Panc1 (cell line): ENCODE results near the gene DOK6. TPM values are rescaled to one million over a fixed set of nuclear protein-coding genes. Genes with fewer than 3 reads are reported as not detected.

Experiments used
- ATAC-seq: fragments of 200-7000 bp; cut with Tn5 transposase; 2 replicates; pipeline ENCODE4 v1.9.1; 2020; ENCODE audit warnings: mild to moderate bottlenecking, moderate library complexity
- BruUV-seq: library from RNA; stranded (reverse); fragments of 400-500 nt; replicated peaks from 2 replicates; lab custom pipeline; 2021; lab: Mats Ljungman, UMichigan
- CTCF ChIA-PET: fragments of 300-600 bp; sonication (Branson Sonifier 250); formaldehyde crosslinking; loops from one replicate; lab custom pipeline; 2022; ENCODE audit warnings: antibody characterized with exemption; lab: Charles Lee
- POLR2A ChIA-PET: fragments of 300-600 bp; sonication (Branson Sonifier 250); formaldehyde crosslinking; loops from one replicate; lab custom pipeline; 2022; ENCODE audit warnings: antibody characterized with exemption; lab: Charles Lee
- DNase-seq: peaks from one replicate; pipeline ENCODE4 v3.0.0-alpha.2; 2010; ENCODE audit warnings: low read depth, low spot score
- H3K27ac ChIP-seq: 2 replicates; pipeline ENCODE4 v1.5.1; 2011; ENCODE audit warnings: mild to moderate bottlenecking, low read length, inconsistent platforms
- H3K27me3 ChIP-seq: fragments of 200-500 bp; sonication (Bioruptor generic); 2 replicates; pipeline ENCODE4 v1.6.0; 2014; ENCODE audit warnings: low read length, inconsistent platforms; ENCODE audit not compliant: control insufficient read depth, insufficient read depth
- H3K36me3 ChIP-seq: fragments of 200-500 bp; sonication (Bioruptor generic); 2 replicates; pipeline ENCODE4 v1.5.1; 2014; ENCODE audit warnings: inconsistent platforms, mild to moderate bottlenecking, low read length, moderate library complexity; ENCODE audit not compliant: control insufficient read depth, insufficient read depth
- H3K4me1 ChIP-seq: 2 replicates; pipeline ENCODE4 v1.5.1; 2011; ENCODE audit warnings: inconsistent platforms, mild to moderate bottlenecking, low read length, moderate library complexity; ENCODE audit not compliant: control insufficient read depth, insufficient read depth
- H3K4me3 ChIP-seq, 2 experiments: 2 replicates each; pipeline ENCODE4 v1.5.1; 2011 to 2012; ENCODE audit warnings: low read depth in 2 of 2, low read length in 2 of 2, mild to moderate bottlenecking in 2 of 2, inconsistent platforms in 1 of 2, moderate library complexity in 1 of 2
- H3K9me3 ChIP-seq: fragments of 200-500 bp; sonication (Bioruptor generic); 2 replicates; pipeline ENCODE4 v1.5.1; 2014; ENCODE audit warnings: low read depth, mild to moderate bottlenecking, inconsistent platforms, low read length, moderate library complexity; ENCODE audit not compliant: control insufficient read depth, insufficient read depth
- CTCF ChIP-seq: fragments of 450-650 bp; IDR thresholded peaks from 2 replicates; pipeline ENCODE4 v1.5.1; 2017; ENCODE audit warnings: mild to moderate bottlenecking
- POLR2AphosphoS5 ChIP-seq: IDR thresholded peaks from 2 replicates; pipeline ENCODE4 v1.6.1; 2012; ENCODE audit warnings: mild to moderate bottlenecking, low read depth, low read length, moderate library complexity
- REST ChIP-seq, 2 experiments: IDR thresholded peaks; 2 replicates each; pipeline ENCODE4 v1.6.1; 2011 to 2012; ENCODE audit warnings: low read depth in 2 of 2, control low read depth in 1 of 2, low read length in 1 of 2, mild to moderate bottlenecking in 1 of 2, moderate library complexity in 1 of 2; ENCODE audit not compliant: insufficient read depth in 1 of 2
- SIN3A ChIP-seq: IDR thresholded peaks from 2 replicates; pipeline ENCODE4 v1.6.1; 2012; ENCODE audit warnings: low read depth, mild to moderate bottlenecking, low read length, moderate library complexity, borderline replicate concordance; ENCODE audit not compliant: insufficient read depth
- TCF7L2 ChIP-seq: IDR thresholded peaks from 2 replicates; pipeline ENCODE4 v1.6.1; 2011; ENCODE audit warnings: mild to moderate bottlenecking, low read depth, low read length, inconsistent platforms
- in situ Hi-C: cut with HindIII; loops from 2 replicates; pipeline ENCODE4 v1.10.0; 2016; ENCODE audit warnings: low sequenced_read_pairs, low pct_unique_long_range_greater_than_20kb
- intact Hi-C: fragments of 100-400 bp; cut with micrococcal nuclease; formaldehyde crosslinking; loops from one replicate; pipeline ENCODE4 v1.10.0; 2022; ENCODE audit not compliant: unreplicated experiment
- total RNA-seq: library from RNA; stranded (reverse); gene quantifications from one replicate; pipeline ENCODE4 v1.2.1, GENCODE V29; 2021; ENCODE audit not compliant: unreplicated experiment

The DOK6 gene
- total RNA-seq, 1 experiment from 2014 or later, result not detected

GRCh38 chr18:69658103-69658502 is 257.4 kb downstream of the DOK6 start:
- intact Hi-C loops, result no loop called here
- no peak for ATAC-seq
- ChIA-PET POLR2A (no interaction called here), CTCF (interaction anchor here (0.6 kb wide), 1 partner anchor 71 kb away, joined by 3 read pairs; no protein-coding TSS in a partner anchor)
- Histone ChIP-seq H3K4me1 (no peaks in the 10 kb centered on the region), H3K4me3 (no peak overlapping the region), H3K9me3 (no peaks in the 10 kb centered on the region), H3K27ac (no peak overlapping the region), H3K27me3 (no peaks in the 10 kb centered on the region), H3K36me3 (no peaks in the 10 kb centered on the region)
- in situ Hi-C loops, result no loop called here
- BruUV-seq, result no TSS peak
- no peak for DNase-seq
- TF ChIP-seq SIN3A, result no peak
- no peak for TF ChIP-seq CTCF
- TF ChIP-seq REST (IDR thresholded peaks at IDR 0.05; ENCODE audit: insufficient read depth in 1 of 2, low read depth in 2 of 2, low read length in 1 of 2), result no peak
- TF ChIP-seq TCF7L2, result no peak
- TF ChIP-seq POLR2AphosphoS5, result no peak

- CTCF ChIA-PET, result interaction anchor here (0.6 kb wide), 1 partner anchor 71 kb away, joined by 3 read pairs; no protein-coding TSS in a partner anchor
- Histone ChIP-seq H3K27ac (no peak overlapping the region), H3K36me3 (no peaks in the 10 kb centered on the region), H3K4me1 (no peaks in the 10 kb centered on the region), H3K4me3 (no peak overlapping the region), H3K9me3 (no peaks in the 10 kb centered on the region), H3K27me3 (no peaks in the 10 kb centered on the region)
- ATAC-seq, result no peak
- intact Hi-C loops (no loop called here), in situ Hi-C loops (no loop called here)
- POLR2A ChIA-PET, result no interaction called here
- no TSS peak for BruUV-seq
- DNase-seq, result no peak
- no peak for TF ChIP-seq SIN3A
- TF ChIP-seq CTCF, result no peak
- no peak for TF ChIP-seq POLR2AphosphoS5
- no peak for TF ChIP-seq REST (IDR thresholded peaks at IDR 0.05; ENCODE audit: insufficient read depth in 1 of 2, low read depth in 2 of 2, low read length in 1 of 2)
- no peak for TF ChIP-seq TCF7L2
These were observed 258.0 kb downstream of the DOK6 start for GRCh38 chr18:69658685-69659084.
